GM23338 (cell line): ENCODE results near the gene RYR3. TPM values are rescaled to one million over a fixed set of nuclear protein-coding genes. Genes with fewer than 3 reads are reported as not detected.
A peak's percentile ranks its signal among the peaks of the same experiment; 100 is the strongest.

Experiments
- CREB1 ChIP-seq: fragments of 250-450 bp; sonication (Bioruptor Pico); IDR thresholded peaks from 2 replicates; pipeline ENCODE4 v1.5.0; 2020; ENCODE audit warnings: low read depth, mild to moderate bottlenecking, moderate library complexity
- CTCF ChIP-seq, 2 experiments: fragments of 200-600 bp in 1 of 2; sonication (generic) in 1 of 2; conservative IDR thresholded peaks; 2 replicates each; pipeline versions ENCODE4 v1.5.1 to v1.6.1; 2016 to 2017; ENCODE audit warnings: antibody characterized with exemption in 2 of 2, low read depth in 2 of 2, mild to moderate bottlenecking in 2 of 2, moderate library complexity in 1 of 2
- ETS1 ChIP-seq: IDR thresholded peaks from 2 replicates; pipeline ENCODE4 v1.6.1; 2016; ENCODE audit warnings: antibody characterized with exemption
- EZH2 ChIP-seq: fragments of 200-600 bp; sonication (generic); IDR thresholded peaks from one replicate; pipeline ENCODE4 v1.8.0; 2017; ENCODE audit warnings: antibody characterized with exemption, mild to moderate bottlenecking, low read depth; ENCODE audit not compliant: unreplicated experiment
- EZH2phosphoT487 ChIP-seq: fragments of 200-600 bp; sonication (generic); IDR thresholded peaks from one replicate; pipeline ENCODE4 v1.8.1; 2018; ENCODE audit warnings: antibody characterized with exemption; ENCODE audit not compliant: unreplicated experiment
- NANOG ChIP-seq: IDR thresholded peaks from 2 replicates; pipeline ENCODE4 v1.6.1; 2016; ENCODE audit warnings: antibody characterized with exemption, borderline replicate concordance
- POLR2AphosphoS5 ChIP-seq: IDR thresholded peaks from 2 replicates; pipeline ENCODE4 v1.6.1; 2016; ENCODE audit warnings: antibody characterized with exemption, low read depth
- STAT1 ChIP-seq: IDR thresholded peaks from one replicate; pipeline ENCODE4 v1.6.1; 2016; ENCODE audit warnings: antibody characterized with exemption; ENCODE audit not compliant: unreplicated experiment
- ZNF114 ChIP-seq: fragments of 250-450 bp; sonication (Bioruptor Pico); IDR thresholded peaks from 2 replicates; pipeline ENCODE4 v1.5.0; 2020; ENCODE audit warnings: mild to moderate bottlenecking, moderate library complexity
- ZNF331 ChIP-seq: fragments of 250-450 bp; sonication (Bioruptor Pico); IDR thresholded peaks from 2 replicates; pipeline ENCODE4 v1.5.0; 2020; ENCODE audit warnings: low read depth, mild to moderate bottlenecking, moderate library complexity
- polyA plus RNA-seq: library from polyadenylated mRNA; unstranded; fragments of >200 nt; fragmentation: Nextera tagmentation; extraction: Ambion mirVana; gene quantifications from 2 replicates; pipeline ENCODE4 v1.2.1, GENCODE V29; 2016
- total RNA-seq: library from RNA; depleted of rRNA; stranded (reverse); fragments of >200 nt; shearing (Covaris generic); gene quantifications from 2 replicates; pipeline ENCODE4 v1.2.3, GENCODE V29; 2014
- TF ChIP-seq, protein P1 (sequence below): fragments of 250-450 bp; sonication (Bioruptor Pico); IDR thresholded peaks from 2 replicates; pipeline ENCODE4 v1.5.0; 2020; ENCODE audit warnings: mild to moderate bottlenecking, moderate library complexity

RYR3 gene
- total and polyA plus RNA-seq, 2 experiments from 2014 or later: 1.1 to 1.2 TPM

- TF ChIP-seq, protein P1, sequence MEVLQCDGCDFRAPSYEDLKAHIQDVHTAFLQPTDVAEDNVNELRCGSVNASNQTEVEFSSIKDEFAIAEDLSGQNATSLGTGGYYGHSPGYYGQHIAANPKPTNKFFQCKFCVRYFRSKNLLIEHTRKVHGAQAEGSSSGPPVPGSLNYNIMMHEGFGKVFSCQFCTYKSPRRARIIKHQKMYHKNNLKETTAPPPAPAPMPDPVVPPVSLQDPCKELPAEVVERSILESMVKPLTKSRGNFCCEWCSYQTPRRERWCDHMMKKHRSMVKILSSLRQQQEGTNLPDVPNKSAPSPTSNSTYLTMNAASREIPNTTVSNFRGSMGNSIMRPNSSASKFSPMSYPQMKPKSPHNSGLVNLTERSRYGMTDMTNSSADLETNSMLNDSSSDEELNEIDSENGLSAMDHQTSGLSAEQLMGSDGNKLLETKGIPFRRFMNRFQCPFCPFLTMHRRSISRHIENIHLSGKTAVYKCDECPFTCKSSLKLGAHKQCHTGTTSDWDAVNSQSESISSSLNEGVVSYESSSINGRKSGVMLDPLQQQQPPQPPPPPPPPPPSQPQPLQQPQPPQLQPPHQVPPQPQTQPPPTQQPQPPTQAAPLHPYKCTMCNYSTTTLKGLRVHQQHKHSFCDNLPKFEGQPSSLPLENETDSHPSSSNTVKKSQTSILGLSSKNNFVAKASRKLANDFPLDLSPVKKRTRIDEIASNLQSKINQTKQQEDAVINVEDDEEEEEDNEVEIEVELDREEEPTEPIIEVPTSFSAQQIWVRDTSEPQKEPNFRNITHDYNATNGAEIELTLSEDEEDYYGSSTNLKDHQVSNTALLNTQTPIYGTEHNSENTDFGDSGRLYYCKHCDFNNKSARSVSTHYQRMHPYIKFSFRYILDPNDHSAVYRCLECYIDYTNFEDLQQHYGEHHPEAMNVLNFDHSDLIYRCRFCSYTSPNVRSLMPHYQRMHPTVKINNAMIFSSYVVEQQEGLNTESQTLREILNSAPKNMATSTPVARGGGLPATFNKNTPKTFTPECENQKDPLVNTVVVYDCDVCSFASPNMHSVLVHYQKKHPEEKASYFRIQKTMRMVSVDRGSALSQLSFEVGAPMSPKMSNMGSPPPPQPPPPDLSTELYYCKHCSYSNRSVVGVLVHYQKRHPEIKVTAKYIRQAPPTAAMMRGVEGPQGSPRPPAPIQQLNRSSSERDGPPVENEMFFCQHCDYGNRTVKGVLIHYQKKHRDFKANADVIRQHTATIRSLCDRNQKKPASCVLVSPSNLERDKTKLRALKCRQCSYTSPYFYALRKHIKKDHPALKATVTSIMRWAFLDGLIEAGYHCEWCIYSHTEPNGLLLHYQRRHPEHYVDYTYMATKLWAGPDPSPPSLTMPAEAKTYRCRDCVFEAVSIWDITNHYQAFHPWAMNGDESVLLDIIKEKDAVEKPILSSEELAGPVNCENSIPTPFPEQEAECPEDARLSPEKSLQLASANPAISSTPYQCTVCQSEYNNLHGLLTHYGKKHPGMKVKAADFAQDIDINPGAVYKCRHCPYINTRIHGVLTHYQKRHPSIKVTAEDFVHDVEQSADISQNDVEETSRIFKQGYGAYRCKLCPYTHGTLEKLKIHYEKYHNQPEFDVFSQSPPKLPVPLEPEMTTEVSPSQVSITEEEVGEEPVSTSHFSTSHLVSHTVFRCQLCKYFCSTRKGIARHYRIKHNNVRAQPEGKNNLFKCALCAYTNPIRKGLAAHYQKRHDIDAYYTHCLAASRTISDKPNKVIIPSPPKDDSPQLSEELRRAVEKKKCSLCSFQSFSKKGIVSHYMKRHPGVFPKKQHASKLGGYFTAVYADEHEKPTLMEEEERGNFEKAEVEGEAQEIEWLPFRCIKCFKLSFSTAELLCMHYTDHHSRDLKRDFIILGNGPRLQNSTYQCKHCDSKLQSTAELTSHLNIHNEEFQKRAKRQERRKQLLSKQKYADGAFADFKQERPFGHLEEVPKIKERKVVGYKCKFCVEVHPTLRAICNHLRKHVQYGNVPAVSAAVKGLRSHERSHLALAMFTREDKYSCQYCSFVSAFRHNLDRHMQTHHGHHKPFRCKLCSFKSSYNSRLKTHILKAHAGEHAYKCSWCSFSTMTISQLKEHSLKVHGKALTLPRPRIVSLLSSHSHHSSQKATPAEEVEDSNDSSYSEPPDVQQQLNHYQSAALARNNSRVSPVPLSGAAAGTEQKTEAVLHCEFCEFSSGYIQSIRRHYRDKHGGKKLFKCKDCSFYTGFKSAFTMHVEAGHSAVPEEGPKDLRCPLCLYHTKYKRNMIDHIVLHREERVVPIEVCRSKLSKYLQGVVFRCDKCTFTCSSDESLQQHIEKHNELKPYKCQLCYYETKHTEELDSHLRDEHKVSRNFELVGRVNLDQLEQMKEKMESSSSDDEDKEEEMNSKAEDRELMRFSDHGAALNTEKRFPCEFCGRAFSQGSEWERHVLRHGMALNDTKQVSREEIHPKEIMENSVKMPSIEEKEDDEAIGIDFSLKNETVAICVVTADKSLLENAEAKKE (CRISPR knock-in tag): peak; percentile 41; the same call in 1 of the 2 replicates
- no peak for TF ChIP-seq POLR2AphosphoS5
- TF ChIP-seq EZH2: no peak
- TF ChIP-seq EZH2phosphoT487: no peak
- no peak for TF ChIP-seq ZNF331
- TF ChIP-seq STAT1: no peak
- TF ChIP-seq CREB1 (CRISPR knock-in tag): 0 out of 2 replicates have a peak, but pooled peaks have one; percentile 6
- TF ChIP-seq ETS1: no peak
- no peak for TF ChIP-seq ZNF114 (CRISPR knock-in tag)
- TF ChIP-seq CTCF (conservative IDR thresholded peaks at IDR 0.05; ENCODE audit: low read depth in 2 of 2): peak; percentile 89 to 98
- no peak for TF ChIP-seq NANOG
Observed at GRCh38 chr15:33700695-33701303, 390.0 kb downstream of the RYR3 start (continued).
